Measurements from ENCODE around the gene TOMM5. TPM values are rescaled to one million over a fixed set of nuclear protein-coding genes. Genes with fewer than 3 reads are reported as not detected.

TOMM5 gene
- total and polyA plus RNA-seq, 2 of the 13 experiments (the other 11 are each of a cell fraction or from before 2014, with no cell fraction given): 147 to 315 TPM

DNA sequence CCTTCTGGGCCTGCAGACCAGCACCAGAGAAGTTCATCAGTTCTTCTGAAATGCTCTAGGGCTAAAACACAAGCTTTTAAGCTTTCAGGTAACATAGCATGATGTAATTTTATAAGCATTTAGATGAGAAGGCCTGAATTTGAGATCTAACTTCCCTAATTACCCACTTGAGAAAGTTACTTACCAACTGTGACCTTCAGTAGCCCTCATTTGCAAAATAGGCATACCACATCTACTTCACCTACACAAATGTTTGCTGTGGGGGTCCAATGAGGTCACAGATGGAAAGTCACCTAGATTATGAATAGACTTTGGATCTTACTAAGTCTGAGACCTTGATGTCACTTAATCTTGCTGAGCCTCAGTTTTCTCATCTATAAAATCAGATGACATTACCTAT, 52.8 kb downstream of the TOMM5 start:
- no TSS peak for BruUV-seq (replicated peaks)
- ATAC-seq: no peak
- Histone ChIP-seq H3K27me3 (ENCODE audit: control insufficient read depth in 1 of 2, insufficient read depth in 2 of 2, low read length in 2 of 2) (no peaks in the 10 kb centered on the region), H3K27ac (ENCODE audit: extremely low read length, insufficient read depth, low read length) (no peak overlapping the region), H2AFZ (ENCODE audit: low read length) (no peak overlapping the region), H3K9me3 (ENCODE audit: low read length) (no peaks in the 10 kb centered on the region), H3K4me2 (ENCODE audit: low read depth, low read length) (no peak overlapping the region), H3K79me2 (ENCODE audit: insufficient read depth, low read length) (no peaks in the 10 kb centered on the region), H3K9ac (ENCODE audit: insufficient read depth, low read depth, low read length) (no peak overlapping the region), H3K4me1 (ENCODE audit: insufficient read depth, low read length) (no peaks in the 10 kb centered on the region), H3K36me3 (replicated peaks in 1 of 2; ENCODE audit: control insufficient read depth in 1 of 2, insufficient read depth in 2 of 2, low read length in 2 of 2) (peaks cover 3 to 4% of the 10 kb centered on the region in 2 experiments; a peak in 2 of 5 replicates), H4K20me1 (ENCODE audit: insufficient read depth, low read length) (no peaks in the 10 kb centered on the region), H3K4me3 (replicated peaks in 1 of 3; ENCODE audit: insufficient read depth in 1 of 3, low read depth in 2 of 3, low read length in 3 of 3) (no peak overlapping the region)
- CTCF ChIA-PET (ENCODE audit: low intra/inter-chr PET ratio, low total read pairs): no interaction called here
- POLR2A ChIA-PET: no interaction called here
- in situ Hi-C loops (cut with HindIII; ENCODE audit: extremely low pct_ligation_motif_present, low pct_unique_long_range_greater_than_20kb): no loop called here
- no peak for DNase-seq (ENCODE audit: low spot score)
- FAIRE-seq: no peak
- intact Hi-C loops (cut with micrococcal nuclease; ENCODE audit: unreplicated experiment): no loop called here
- TF ChIP-seq MAFG (CRISPR knock-in tag; IDR thresholded peaks at IDR 0.05) (no peak), GABPB1 (CRISPR knock-in tag; IDR thresholded peaks at IDR 0.05) (no peak), ARNT2 (CRISPR knock-in tag; IDR thresholded peaks at IDR 0.05; ENCODE audit: low read depth) (no peak), ZBTB3 (CRISPR knock-in tag; IDR thresholded peaks at IDR 0.05; ENCODE audit: borderline replicate concordance, low read depth) (no peak), SP4 (CRISPR knock-in tag; IDR thresholded peaks at IDR 0.05) (no peak), ZNF589 (CRISPR knock-in tag; conservative IDR thresholded peaks at IDR 0.05) (no peak), AKAP8 (CRISPR knock-in tag; IDR thresholded peaks at IDR 0.05) (no peak)
- TF ChIP-seq, protein P1, sequence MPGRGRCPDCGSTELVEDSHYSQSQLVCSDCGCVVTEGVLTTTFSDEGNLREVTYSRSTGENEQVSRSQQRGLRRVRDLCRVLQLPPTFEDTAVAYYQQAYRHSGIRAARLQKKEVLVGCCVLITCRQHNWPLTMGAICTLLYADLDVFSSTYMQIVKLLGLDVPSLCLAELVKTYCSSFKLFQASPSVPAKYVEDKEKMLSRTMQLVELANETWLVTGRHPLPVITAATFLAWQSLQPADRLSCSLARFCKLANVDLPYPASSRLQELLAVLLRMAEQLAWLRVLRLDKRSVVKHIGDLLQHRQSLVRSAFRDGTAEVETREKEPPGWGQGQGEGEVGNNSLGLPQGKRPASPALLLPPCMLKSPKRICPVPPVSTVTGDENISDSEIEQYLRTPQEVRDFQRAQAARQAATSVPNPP (CRISPR knock-in tag; IDR thresholded peaks at IDR 0.05): no peak
- TF ChIP-seq, protein P2, sequence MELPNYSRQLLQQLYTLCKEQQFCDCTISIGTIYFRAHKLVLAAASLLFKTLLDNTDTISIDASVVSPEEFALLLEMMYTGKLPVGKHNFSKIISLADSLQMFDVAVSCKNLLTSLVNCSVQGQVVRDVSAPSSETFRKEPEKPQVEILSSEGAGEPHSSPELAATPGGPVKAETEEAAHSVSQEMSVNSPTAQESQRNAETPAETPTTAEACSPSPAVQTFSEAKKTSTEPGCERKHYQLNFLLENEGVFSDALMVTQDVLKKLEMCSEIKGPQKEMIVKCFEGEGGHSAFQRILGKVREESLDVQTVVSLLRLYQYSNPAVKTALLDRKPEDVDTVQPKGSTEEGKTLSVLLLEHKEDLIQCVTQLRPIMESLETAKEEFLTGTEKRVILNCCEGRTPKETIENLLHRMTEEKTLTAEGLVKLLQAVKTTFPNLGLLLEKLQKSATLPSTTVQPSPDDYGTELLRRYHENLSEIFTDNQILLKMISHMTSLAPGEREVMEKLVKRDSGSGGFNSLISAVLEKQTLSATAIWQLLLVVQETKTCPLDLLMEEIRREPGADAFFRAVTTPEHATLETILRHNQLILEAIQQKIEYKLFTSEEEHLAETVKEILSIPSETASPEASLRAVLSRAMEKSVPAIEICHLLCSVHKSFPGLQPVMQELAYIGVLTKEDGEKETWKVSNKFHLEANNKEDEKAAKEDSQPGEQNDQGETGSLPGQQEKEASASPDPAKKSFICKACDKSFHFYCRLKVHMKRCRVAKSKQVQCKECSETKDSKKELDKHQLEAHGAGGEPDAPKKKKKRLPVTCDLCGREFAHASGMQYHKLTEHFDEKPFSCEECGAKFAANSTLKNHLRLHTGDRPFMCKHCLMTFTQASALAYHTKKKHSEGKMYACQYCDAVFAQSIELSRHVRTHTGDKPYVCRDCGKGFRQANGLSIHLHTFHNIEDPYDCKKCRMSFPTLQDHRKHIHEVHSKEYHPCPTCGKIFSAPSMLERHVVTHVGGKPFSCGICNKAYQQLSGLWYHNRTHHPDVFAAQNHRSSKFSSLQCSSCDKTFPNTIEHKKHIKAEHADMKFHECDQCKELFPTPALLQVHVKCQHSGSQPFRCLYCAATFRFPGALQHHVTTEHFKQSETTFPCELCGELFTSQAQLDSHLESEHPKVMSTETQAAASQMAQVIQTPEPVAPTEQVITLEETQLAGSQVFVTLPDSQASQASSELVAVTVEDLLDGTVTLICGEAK (IDR thresholded peaks at IDR 0.05): no peak
- TF ChIP-seq, protein P2 (CRISPR knock-in tag; IDR thresholded peaks at IDR 0.05): no peak
- TF ChIP-seq, protein P3, sequence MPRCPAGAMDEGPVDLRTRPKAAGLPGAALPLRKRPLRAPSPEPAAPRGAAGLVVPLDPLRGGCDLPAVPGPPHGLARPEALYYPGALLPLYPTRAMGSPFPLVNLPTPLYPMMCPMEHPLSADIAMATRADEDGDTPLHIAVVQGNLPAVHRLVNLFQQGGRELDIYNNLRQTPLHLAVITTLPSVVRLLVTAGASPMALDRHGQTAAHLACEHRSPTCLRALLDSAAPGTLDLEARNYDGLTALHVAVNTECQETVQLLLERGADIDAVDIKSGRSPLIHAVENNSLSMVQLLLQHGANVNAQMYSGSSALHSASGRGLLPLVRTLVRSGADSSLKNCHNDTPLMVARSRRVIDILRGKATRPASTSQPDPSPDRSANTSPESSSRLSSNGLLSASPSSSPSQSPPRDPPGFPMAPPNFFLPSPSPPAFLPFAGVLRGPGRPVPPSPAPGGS (CRISPR knock-in tag; IDR thresholded peaks at IDR 0.05): no peak
- TF ChIP-seq, protein P4, sequence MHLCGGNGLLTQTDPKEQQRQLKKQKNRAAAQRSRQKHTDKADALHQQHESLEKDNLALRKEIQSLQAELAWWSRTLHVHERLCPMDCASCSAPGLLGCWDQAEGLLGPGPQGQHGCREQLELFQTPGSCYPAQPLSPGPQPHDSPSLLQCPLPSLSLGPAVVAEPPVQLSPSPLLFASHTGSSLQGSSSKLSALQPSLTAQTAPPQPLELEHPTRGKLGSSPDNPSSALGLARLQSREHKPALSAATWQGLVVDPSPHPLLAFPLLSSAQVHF (CRISPR knock-in tag; IDR thresholded peaks at IDR 0.05): no peak

All from HepG2 (cell line).